ENCODE results near the gene GLUL. TPM values are rescaled to one million over a fixed set of nuclear protein-coding genes. Genes with fewer than 3 reads are reported as not detected.
"Not testable (repeated sequence)": the region's sequence is repeated elsewhere in the genome, so short reads cannot be mapped to it uniquely, and the experiment has no call there.

Gene GLUL
- polyA plus RNA-seq, 10 donors: 228 to 375 (median 316) TPM

DNA sequence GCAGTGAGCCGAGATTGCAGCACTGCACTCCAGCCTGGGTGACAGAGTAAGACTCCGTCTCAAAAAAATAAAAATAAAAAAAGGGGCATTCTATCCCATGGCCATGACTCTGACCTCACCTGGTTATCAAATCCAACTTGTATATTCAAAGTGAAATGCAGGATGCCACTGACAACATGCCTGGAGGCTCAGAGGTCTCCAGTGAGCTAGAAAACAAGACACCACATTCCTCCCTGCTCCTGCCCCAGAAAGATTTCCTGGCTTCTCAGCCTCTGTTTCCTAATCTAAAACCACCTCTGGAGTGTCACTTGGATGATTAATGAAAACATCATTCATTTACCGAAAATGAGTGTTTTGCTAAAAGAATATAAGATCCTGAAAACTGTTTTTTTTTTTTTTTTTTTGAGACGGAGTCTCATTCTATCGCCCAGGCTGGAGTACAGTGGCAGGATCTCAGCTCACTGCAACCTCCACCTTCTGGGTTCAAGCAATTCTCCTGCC, 58.5 kb downstream of the GLUL start:
- DNase-seq: not testable (repeated sequence)

DNA sequence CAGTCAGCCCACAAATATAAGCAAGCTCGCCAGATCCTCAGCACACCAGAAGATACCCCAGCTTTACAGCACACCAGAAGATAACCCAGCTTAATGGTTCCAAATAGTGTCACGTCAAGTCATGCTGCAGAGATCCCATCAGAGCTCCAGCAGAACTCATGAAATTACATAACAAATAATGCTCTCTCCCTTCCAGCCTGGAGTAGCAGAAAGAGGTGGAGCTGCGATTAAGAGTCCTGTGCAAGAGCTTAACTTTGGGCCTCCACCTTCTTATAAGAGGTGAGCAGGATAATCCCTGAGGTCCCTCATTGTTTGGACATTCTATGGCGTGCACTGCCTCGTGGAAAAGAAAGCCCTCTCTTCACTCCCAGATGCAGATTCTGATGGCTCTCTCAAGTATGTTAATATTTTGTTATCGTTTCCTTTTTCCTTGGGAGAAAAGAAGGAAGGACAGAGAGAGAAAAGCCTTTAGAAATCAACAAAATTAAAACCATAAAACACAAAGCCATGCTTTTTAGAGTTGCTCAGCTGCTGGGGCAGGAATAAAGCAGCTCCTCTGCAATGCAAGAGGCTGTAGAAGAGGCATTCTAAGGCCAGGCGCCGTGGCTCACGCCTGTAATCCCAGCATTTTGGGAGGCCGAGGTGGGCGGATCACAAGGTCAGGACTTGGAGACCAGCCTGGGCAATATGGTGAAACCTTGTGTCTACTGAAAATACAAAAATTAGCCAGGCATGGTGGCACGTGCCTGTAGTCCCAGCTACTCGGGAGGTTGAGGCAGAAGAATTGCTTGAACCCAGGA, 59.1 kb downstream of the GLUL start:
- DNase-seq: no peak

Other genes starting within 250 kb of the GLUL start
- under 1 TPM in 1 of 10 donors, not detected in 9; 0.05 TPM for gene TEDDM1, start 8.9 kb upstream of the GLUL start, polyA plus RNA-seq (ENCODE audit: insufficient read length in 10 of 10)
- gene RGSL1, start 58.4 kb upstream of the GLUL start, polyA plus RNA-seq (ENCODE audit: insufficient read length in 10 of 10): not detected
- gene RNASEL, start 197.5 kb upstream of the GLUL start, polyA plus RNA-seq (ENCODE audit: insufficient read length in 10 of 10): 1 to 10 TPM; 3.3 to 7.4 (median 5.0) TPM
- gene RGS16, start 212.6 kb upstream of the GLUL start, polyA plus RNA-seq (ENCODE audit: insufficient read length in 10 of 10): 10 to 100 TPM in 7 of 10 donors, 1 to 10 TPM in 3; 5.0 to 26.6 (median 10.6) TPM